HG02970 (cell line): ENCODE data around the gene PRKCB.

Source experiments
- ATAC-seq: cut with Tn5 transposase; IDR thresholded peaks from one replicate; pipeline ENCODE4 v1.9.1; 2021; ENCODE audit warnings: mild to moderate bottlenecking, moderate library complexity, moderate number of reproducible peaks; ENCODE audit not compliant: unreplicated experiment, low FRiP score

The PRKCB gene

GRCh38 chr16:23959752-23960072 is 123.9 kb downstream of the PRKCB start:
- no peak for ATAC-seq

- ATAC-seq, result no peak
Observed at GRCh38 chr16:23960081-23960885, 124.5 kb downstream of the PRKCB start.

- no peak for ATAC-seq
Observed at GRCh38 chr16:23962001-23962400, 126.2 kb downstream of the PRKCB start.

- ATAC-seq, result no peak
Observed at GRCh38 chr16:23964136-23964535, 128.4 kb downstream of the PRKCB start.

- ATAC-seq, result no peak
Observed at GRCh38 chr16:23965137-23965733, 129.5 kb downstream of the PRKCB start.

- ATAC-seq, result no peak
Observed at GRCh38 chr16:23966597-23967394, 131.0 kb downstream of the PRKCB start.

- no peak for ATAC-seq
Observed at GRCh38 chr16:23967775-23968174, 132.0 kb downstream of the PRKCB start.

- ATAC-seq, result no peak
Observed at GRCh38 chr16:23968176-23968575, 132.4 kb downstream of the PRKCB start.

GRCh38 chr16:23969468-23970297 is 133.9 kb downstream of the PRKCB start:
- ATAC-seq, result no peak

GRCh38 chr16:23974223-23974622 is 138.4 kb downstream of the PRKCB start:
- ATAC-seq, result no peak

GRCh38 chr16:23975293-23975692 is 139.5 kb downstream of the PRKCB start:
- no peak for ATAC-seq

- no peak for ATAC-seq
Observed at GRCh38 chr16:23976091-23976490, 140.3 kb downstream of the PRKCB start.

- no peak for ATAC-seq
Observed at GRCh38 chr16:23976524-23976923, 140.7 kb downstream of the PRKCB start.

GRCh38 chr16:23979441-23979840 is 143.7 kb downstream of the PRKCB start:
- ATAC-seq, result no peak

GRCh38 chr16:23979982-23980381 is 144.2 kb downstream of the PRKCB start:
- ATAC-seq, result no peak

- no peak for ATAC-seq
Observed at GRCh38 chr16:23981429-23982399, 145.9 kb downstream of the PRKCB start.

- no peak for ATAC-seq
Observed at GRCh38 chr16:23986455-23986854, 150.7 kb downstream of the PRKCB start.

GRCh38 chr16:23987443-23987842 is 151.7 kb downstream of the PRKCB start:
- peak; percentile 64 for ATAC-seq

- ATAC-seq, result no peak
Observed at GRCh38 chr16:23990507-23990906, 154.7 kb downstream of the PRKCB start.
